Measurements from ENCODE around the gene ATF6B. TPM values are rescaled to one million over a fixed set of nuclear protein-coding genes. Genes with fewer than 3 reads are reported as not detected.

ATF6B gene
- total RNA-seq: 14.1 TPM

- peak within 1 kb of the TSS; percentile 97 to 100 (median 99) for H3K4me3 ChIP-seq (ENCODE audit: low read length in 3 of 3)
- H3K36me3 ChIP-seq (ENCODE audit: control insufficient read depth in 3 of 3, insufficient read depth in 3 of 3, low read length in 3 of 3): peaks cover 24 to 26% (median 25%) of the 10 kb centered on the region in 3 donors
- H3K4me1 ChIP-seq (ENCODE audit: control insufficient read depth in 3 of 3, insufficient read depth in 3 of 3, low read length in 3 of 3): peaks cover 24 to 31% (median 28%) of the 10 kb centered on the region in 3 donors
- H3K9ac ChIP-seq (ENCODE audit: low read depth in 1 of 3, low read length in 3 of 3): peak within 1 kb of the TSS; percentile 90 to 97 (median 97)
- H3K9me3 ChIP-seq (ENCODE audit: control insufficient read depth in 3 of 3, low read length in 3 of 3): no peaks in the 10 kb centered on the region
- H3K27ac ChIP-seq (ENCODE audit: low read depth, low read length): peak within 1 kb of the TSS; percentile 91
- H3K27me3 ChIP-seq (ENCODE audit: control insufficient read depth in 3 of 3, insufficient read depth in 3 of 3, low read length in 3 of 3): no peaks in the 10 kb centered on the region
Observed at GRCh38 chr6:32127717-32128592, at the start of gene ATF6B. Gene ATF6B (minus strand): TSS chr6:32128246. CDS start chr6:32128207, 39 bp downstream.

- peaks cover 18 to 22% (median 19%) of the 10 kb centered on the region in 3 donors for H3K36me3 ChIP-seq (ENCODE audit: control insufficient read depth in 3 of 3, insufficient read depth in 3 of 3, low read length in 3 of 3)
- no peaks in the 10 kb centered on the region for H3K27me3 ChIP-seq (ENCODE audit: control insufficient read depth in 3 of 3, insufficient read depth in 3 of 3, low read length in 3 of 3)
- peak overlapping the region; percentile 80 to 95 (median 80) for H3K9ac ChIP-seq (ENCODE audit: low read depth in 1 of 3, low read length in 3 of 3)
- H3K4me3 ChIP-seq (ENCODE audit: low read length in 3 of 3): peak overlapping the region; percentile 76 to 99 (median 94)
- H3K27ac ChIP-seq (ENCODE audit: low read depth, low read length): peak overlapping the region; percentile 96
- H3K9me3 ChIP-seq (ENCODE audit: control insufficient read depth in 3 of 3, low read length in 3 of 3): no peaks in the 10 kb centered on the region
- peaks cover 41 to 68% (median 52%) of the 10 kb centered on the region in 3 donors for H3K4me1 ChIP-seq (ENCODE audit: control insufficient read depth in 3 of 3, insufficient read depth in 3 of 3, low read length in 3 of 3)
Observed at GRCh38 chr6:32177183-32177787, 49.2 kb upstream of the ATF6B start.

- H3K27ac ChIP-seq (ENCODE audit: low read depth, low read length): peak overlapping the region; percentile 96
- H3K36me3 ChIP-seq (ENCODE audit: control insufficient read depth in 3 of 3, insufficient read depth in 3 of 3, low read length in 3 of 3): peaks cover 15 to 18% (median 17%) of the 10 kb centered on the region in 3 donors
- H3K9ac ChIP-seq (ENCODE audit: low read depth in 1 of 3, low read length in 3 of 3): peak overlapping the region; percentile 80 to 95 (median 80)
- H3K9me3 ChIP-seq (ENCODE audit: control insufficient read depth in 3 of 3, low read length in 3 of 3): no peaks in the 10 kb centered on the region
- peak overlapping the region; percentile 76 to 99 (median 94) for H3K4me3 ChIP-seq (ENCODE audit: low read length in 3 of 3)
- peaks cover 37 to 63% (median 46%) of the 10 kb centered on the region in 3 donors for H3K4me1 ChIP-seq (ENCODE audit: control insufficient read depth in 3 of 3, insufficient read depth in 3 of 3, low read length in 3 of 3)
- no peaks in the 10 kb centered on the region for H3K27me3 ChIP-seq (ENCODE audit: control insufficient read depth in 3 of 3, insufficient read depth in 3 of 3, low read length in 3 of 3)
Observed at GRCh38 chr6:32176476-32177182, 48.6 kb upstream of the ATF6B start.

- peak within 1 kb of the TSS; percentile 96 for H3K27ac ChIP-seq (ENCODE audit: low read depth, low read length)
- peak within 1 kb of the TSS; percentile 97 to 98 (median 97) for H3K9ac ChIP-seq (ENCODE audit: low read depth in 1 of 3, low read length in 3 of 3)
- no peaks in the 10 kb centered on the region for H3K9me3 ChIP-seq (ENCODE audit: control insufficient read depth in 3 of 3, low read length in 3 of 3)
- peaks cover 10 to 18% (median 17%) of the 10 kb centered on the region in 3 donors for H3K36me3 ChIP-seq (ENCODE audit: control insufficient read depth in 3 of 3, insufficient read depth in 3 of 3, low read length in 3 of 3)
- H3K27me3 ChIP-seq (ENCODE audit: control insufficient read depth in 3 of 3, insufficient read depth in 3 of 3, low read length in 3 of 3): no peaks in the 10 kb centered on the region
- H3K4me3 ChIP-seq (ENCODE audit: low read length in 3 of 3): peak within 1 kb of the TSS; percentile 76 to 99 (median 94)
- H3K4me1 ChIP-seq (ENCODE audit: control insufficient read depth in 3 of 3, insufficient read depth in 3 of 3, low read length in 3 of 3): peaks cover 37 to 58% (median 42%) of the 10 kb centered on the region in 3 donors
Observed at GRCh38 chr6:32175711-32176475, 47.8 kb upstream of the ATF6B start, which contains the start of gene AGPAT1. Gene AGPAT1 (minus strand): TSS chr6:32176084. CDS start chr6:32171496, 4,588 bp downstream.

- H3K9me3 ChIP-seq (ENCODE audit: control insufficient read depth in 3 of 3, low read length in 3 of 3): no peaks in the 10 kb centered on the region
- peak overlapping the region; percentile 76 to 99 (median 89) for H3K4me3 ChIP-seq (ENCODE audit: low read length in 3 of 3)
- peak overlapping the region; percentile 97 to 98 (median 97) for H3K9ac ChIP-seq (ENCODE audit: low read depth in 1 of 3, low read length in 3 of 3)
- no peaks in the 10 kb centered on the region for H3K27me3 ChIP-seq (ENCODE audit: control insufficient read depth in 3 of 3, insufficient read depth in 3 of 3, low read length in 3 of 3)
- H3K27ac ChIP-seq (ENCODE audit: low read depth, low read length): peak overlapping the region; percentile 96
- H3K36me3 ChIP-seq (ENCODE audit: control insufficient read depth in 3 of 3, insufficient read depth in 3 of 3, low read length in 3 of 3): peaks cover 12 to 19% (median 18%) of the 10 kb centered on the region in 3 donors
- peaks cover 37 to 58% (median 42%) of the 10 kb centered on the region in 3 donors for H3K4me1 ChIP-seq (ENCODE audit: control insufficient read depth in 3 of 3, insufficient read depth in 3 of 3, low read length in 3 of 3)
Observed at GRCh38 chr6:32175322-32175710, 47.3 kb upstream of the ATF6B start.

GRCh38 chr6:32174416-32174815 lies 46.4 kb upstream of the ATF6B start:
- Histone ChIP-seq H3K4me1 (ENCODE audit: control insufficient read depth in 3 of 3, insufficient read depth in 3 of 3, low read length in 3 of 3) (peaks cover 34 to 50% (median 35%) of the 10 kb centered on the region in 3 donors), H3K4me3 (ENCODE audit: low read length in 3 of 3) (no peak overlapping the region), H3K9ac (ENCODE audit: low read depth in 1 of 3, low read length in 3 of 3) (no peak overlapping the region)

GRCh38 chr6:32173051-32173727 lies 45.1 kb upstream of the ATF6B start:
- H3K4me1 ChIP-seq (ENCODE audit: control insufficient read depth in 3 of 3, insufficient read depth in 3 of 3, low read length in 3 of 3): peaks cover 26 to 42% (median 27%) of the 10 kb centered on the region in 3 donors
- no peak overlapping the region for H3K9ac ChIP-seq (ENCODE audit: low read depth in 1 of 3, low read length in 3 of 3)
- peaks cover 23 to 30% (median 29%) of the 10 kb centered on the region in 3 donors for H3K36me3 ChIP-seq (ENCODE audit: control insufficient read depth in 3 of 3, insufficient read depth in 3 of 3, low read length in 3 of 3)
- H3K9me3 ChIP-seq (ENCODE audit: control insufficient read depth in 3 of 3, low read length in 3 of 3): no peaks in the 10 kb centered on the region
- no peak overlapping the region for H3K27ac ChIP-seq (ENCODE audit: low read depth, low read length)
- no peak overlapping the region for H3K4me3 ChIP-seq (ENCODE audit: low read length in 3 of 3)
- no peaks in the 10 kb centered on the region for H3K27me3 ChIP-seq (ENCODE audit: control insufficient read depth in 3 of 3, insufficient read depth in 3 of 3, low read length in 3 of 3)

More at GRCh38 chr6:32174416-32174815, 46.4 kb upstream of the ATF6B start:
- H3K27me3 ChIP-seq (ENCODE audit: control insufficient read depth in 3 of 3, insufficient read depth in 3 of 3, low read length in 3 of 3): no peaks in the 10 kb centered on the region
- H3K9me3 ChIP-seq (ENCODE audit: control insufficient read depth in 3 of 3, low read length in 3 of 3): no peaks in the 10 kb centered on the region
- no peak overlapping the region for H3K27ac ChIP-seq (ENCODE audit: low read depth, low read length)
- H3K36me3 ChIP-seq (ENCODE audit: control insufficient read depth in 3 of 3, insufficient read depth in 3 of 3, low read length in 3 of 3): peaks cover 16 to 19% (median 18%) of the 10 kb centered on the region in 3 donors

GRCh38 chr6:32171234-32171633 lies 43.2 kb upstream of the ATF6B start:
- no peak overlapping the region for H3K27ac ChIP-seq (ENCODE audit: low read depth, low read length)
- H3K9me3 ChIP-seq (ENCODE audit: control insufficient read depth in 3 of 3, low read length in 3 of 3): no peaks in the 10 kb centered on the region
- H3K4me1 ChIP-seq (ENCODE audit: control insufficient read depth in 3 of 3, insufficient read depth in 3 of 3, low read length in 3 of 3): peaks cover 11 to 27% (median 14%) of the 10 kb centered on the region in 3 donors

More at GRCh38 chr6:32171234-32171633, 43.2 kb upstream of the ATF6B start:
- H3K27me3 ChIP-seq (ENCODE audit: control insufficient read depth in 3 of 3, insufficient read depth in 3 of 3, low read length in 3 of 3): no peaks in the 10 kb centered on the region
- H3K36me3 ChIP-seq (ENCODE audit: control insufficient read depth in 3 of 3, insufficient read depth in 3 of 3, low read length in 3 of 3): peaks cover 35 to 47% (median 42%) of the 10 kb centered on the region in 3 donors
- peak overlapping the region in 1 of 3 donors; percentile 25 for H3K9ac ChIP-seq (ENCODE audit: low read depth in 1 of 3, low read length in 3 of 3)
- H3K4me3 ChIP-seq (ENCODE audit: low read length in 3 of 3): no peak overlapping the region

Measured in skeletal muscle tissue (tissue), 4 donors.